Liver (tissue), 9 donors: ENCODE data around the gene SLC22A15. TPM values are rescaled to one million over a fixed set of nuclear protein-coding genes. Genes with fewer than 3 reads are reported as not detected.

Experiments
- DNase-seq: peaks from one replicate; pipeline ENCODE4 v3.0.0-alpha.2; 2017; ENCODE audit warnings: low spot score
- H3K27ac ChIP-seq, 2 donors: one replicate each; pipeline ENCODE4 v1.7.0; 2013; ENCODE audit warnings: inconsistent platforms in 2 of 2, low read length in 2 of 2, control low read depth in 1 of 2, low read depth in 1 of 2, mild to moderate bottlenecking in 1 of 2
- H3K27me3 ChIP-seq, 4 donors: one replicate each; pipeline versions ENCODE4 v1.6.1 to v1.7.0; 2013; ENCODE audit warnings: low read length in 3 of 4, inconsistent platforms in 1 of 4, mild to moderate bottlenecking in 1 of 4, moderate library complexity in 1 of 4; ENCODE audit not compliant: control insufficient read depth in 4 of 4, insufficient read depth in 4 of 4
- H3K36me3 ChIP-seq, 4 donors: one replicate each; pipeline versions ENCODE4 v1.6.1 to v1.7.0; 2013; ENCODE audit warnings: low read length in 3 of 4, mild to moderate bottlenecking in 3 of 4, low read depth in 1 of 4, moderate library complexity in 1 of 4; ENCODE audit not compliant: control insufficient read depth in 4 of 4, insufficient read depth in 3 of 4
- H3K4me1 ChIP-seq, 4 donors: one replicate each; pipeline versions ENCODE4 v1.6.1 to v1.7.0; 2013; ENCODE audit warnings: low read length in 3 of 4, mild to moderate bottlenecking in 3 of 4, moderate library complexity in 1 of 4; ENCODE audit not compliant: control insufficient read depth in 4 of 4, insufficient read depth in 4 of 4
- H3K4me3 ChIP-seq, 3 donors: one replicate each; pipeline versions ENCODE4 v1.6.1 to v1.7.0; 2013; ENCODE audit warnings: low read length in 3 of 3, control low read depth in 1 of 3, low read depth in 1 of 3, mild to moderate bottlenecking in 1 of 3
- H3K9ac ChIP-seq, 2 donors: one replicate each; pipeline ENCODE4 v1.7.0; 2013; ENCODE audit warnings: low read length in 2 of 2, mild to moderate bottlenecking in 2 of 2, moderate library complexity in 2 of 2, control low read depth in 1 of 2, low read depth in 1 of 2
- H3K9me3 ChIP-seq, 4 donors: one replicate each; pipeline versions ENCODE4 v1.6.1 to v1.7.0; 2013; ENCODE audit warnings: low read length in 3 of 4; ENCODE audit not compliant: control insufficient read depth in 4 of 4
- CTCF ChIP-seq: fragments of 150-350 bp; IDR thresholded peaks from 2 replicates; pipeline ENCODE4 v1.5.1; 2017; ENCODE audit warnings: improper control_type of control experiment, low read depth, low read length; ENCODE audit not compliant: missing input control
- EGR1 ChIP-seq, 2 donors: IDR thresholded peaks; 2 replicates each; pipeline ENCODE4 v1.6.1; 2016 to 2018; ENCODE audit warnings: antibody characterized with exemption in 2 of 2, low read depth in 2 of 2
- FOXA1 ChIP-seq: IDR thresholded peaks from 2 replicates; pipeline ENCODE4 v1.6.1; 2016; ENCODE audit warnings: antibody characterized with exemption
- FOXA2 ChIP-seq: IDR thresholded peaks from 2 replicates; pipeline ENCODE4 v1.6.1; 2016; ENCODE audit warnings: antibody characterized with exemption
- GABPA ChIP-seq, 2 donors: IDR thresholded peaks in 1 of 2; conservative IDR thresholded peaks in 1 of 2; 2 replicates each; pipeline ENCODE4 v1.6.1; 2016; ENCODE audit warnings: antibody characterized with exemption in 2 of 2, mild to moderate bottlenecking in 1 of 2, moderate library complexity in 1 of 2
- HNF4A ChIP-seq, 2 donors: conservative IDR thresholded peaks; 2 replicates each; pipeline ENCODE4 v1.6.1; 2016; ENCODE audit warnings: antibody characterized with exemption in 2 of 2, mild to moderate bottlenecking in 2 of 2
- HNF4G ChIP-seq: IDR thresholded peaks from 2 replicates; pipeline ENCODE4 v1.6.1; 2016; ENCODE audit warnings: antibody characterized with exemption
- JUND ChIP-seq, 2 donors: IDR thresholded peaks; 2 replicates each; pipeline ENCODE4 v1.6.1; 2016; ENCODE audit warnings: antibody characterized with exemption in 2 of 2
- NR2F2 ChIP-seq: IDR thresholded peaks from 2 replicates; pipeline ENCODE4 v1.6.1; 2016; ENCODE audit warnings: antibody characterized with exemption
- RAD21 ChIP-seq, 2 donors: IDR thresholded peaks; 2 replicates each; pipeline ENCODE4 v1.6.1; 2016; ENCODE audit warnings: antibody characterized with exemption in 2 of 2, mild to moderate bottlenecking in 2 of 2
- RXRA ChIP-seq, 2 donors: IDR thresholded peaks; 2 replicates each; pipeline ENCODE4 v1.6.1; 2017 to 2018; ENCODE audit warnings: antibody characterized with exemption in 2 of 2, mild to moderate bottlenecking in 1 of 2
- SP1 ChIP-seq: IDR thresholded peaks from 2 replicates; pipeline ENCODE4 v1.6.1; 2018; ENCODE audit warnings: antibody characterized with exemption, mild to moderate bottlenecking
- TAF1 ChIP-seq: conservative IDR thresholded peaks from 2 replicates; pipeline ENCODE4 v1.6.1; 2016; ENCODE audit warnings: antibody characterized with exemption, mild to moderate bottlenecking
- YY1 ChIP-seq: IDR thresholded peaks from 2 replicates; pipeline ENCODE4 v1.6.1; 2016; ENCODE audit warnings: antibody characterized with exemption, mild to moderate bottlenecking
- WGBS: extraction: QIAGEN DNeasy Blood & Tissue Kit; methylation state at CpG from one replicate; pipeline ENCODE4 v1.1.7; 2013; 5-methylcytosine and 5-hydroxymethylcytosine counted together
- polyA plus RNA-seq, 2 donors: library from polyadenylated mRNA; stranded (reverse) in 1 of 2; unstranded in 1 of 2; fragments of 200-250 nt in 1 of 2; fragments of >200 nt in 1 of 2; fragmentation: Nextera tagmentation in 1 of 2; extraction: Ambion mirVana in 1 of 2; gene quantifications; one replicate each; pipeline versions ENCODE4 v1.2.1 to v1.2.3, GENCODE V29; 2013 to 2015
- total RNA-seq, 2 donors: library from RNA; depleted of rRNA; stranded (reverse); fragments of >200 nt; gene quantifications; one replicate each; pipeline ENCODE4 v1.2.3, GENCODE V29; 2014
- TF ChIP-seq, protein P1 (sequence below): IDR thresholded peaks from 2 replicates; pipeline ENCODE4 v1.6.1; 2016; ENCODE audit warnings: antibody characterized with exemption
- TF ChIP-seq, protein P2 (sequence below): IDR thresholded peaks from 2 replicates; pipeline ENCODE4 v1.6.1; 2016; ENCODE audit warnings: antibody characterized with exemption
- donor health status: healthy.
- donor health status: healthy.
- donor health status: healthy.
- donor health status: healthy.
- donor health status: healthy.

Gene SLC22A15
- total and polyA plus RNA-seq, 4 donors = 0.12 to 3.6 (median 0.83) TPM

DNA sequence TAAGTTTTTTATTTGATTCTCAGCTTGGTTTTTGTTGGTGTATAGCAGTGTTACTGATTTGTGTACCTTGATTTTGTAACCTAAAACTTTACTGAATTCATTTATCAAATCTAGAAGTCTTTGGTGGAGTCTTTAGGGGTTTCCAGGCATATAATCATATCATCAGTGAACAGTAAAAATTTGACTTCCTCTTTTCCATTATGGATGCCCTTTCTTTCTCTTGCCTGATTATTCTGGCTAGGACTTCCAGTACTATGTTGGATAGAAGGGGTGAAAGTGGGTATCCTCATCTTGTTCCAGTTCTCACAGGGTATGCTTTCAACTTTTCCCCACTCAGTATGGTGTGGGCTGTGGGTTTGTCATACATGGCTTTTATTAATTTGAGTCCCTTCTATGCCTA, 111.3 kb downstream of the SLC22A15 start (continued):
- TF ChIP-seq CTCF = no peak
- no peak for TF ChIP-seq YY1
- TF ChIP-seq EGR1 (IDR thresholded peaks at IDR 0.05; ENCODE audit: low read depth in 2 of 2) = no peak
- TF ChIP-seq, protein P1, sequence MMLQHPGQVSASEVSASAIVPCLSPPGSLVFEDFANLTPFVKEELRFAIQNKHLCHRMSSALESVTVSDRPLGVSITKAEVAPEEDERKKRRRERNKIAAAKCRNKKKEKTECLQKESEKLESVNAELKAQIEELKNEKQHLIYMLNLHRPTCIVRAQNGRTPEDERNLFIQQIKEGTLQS = no peak
- TF ChIP-seq RXRA (IDR thresholded peaks at IDR 0.05) = no peak
- TF ChIP-seq HNF4G = no peak
- TF ChIP-seq SP1 = no peak

DNA sequence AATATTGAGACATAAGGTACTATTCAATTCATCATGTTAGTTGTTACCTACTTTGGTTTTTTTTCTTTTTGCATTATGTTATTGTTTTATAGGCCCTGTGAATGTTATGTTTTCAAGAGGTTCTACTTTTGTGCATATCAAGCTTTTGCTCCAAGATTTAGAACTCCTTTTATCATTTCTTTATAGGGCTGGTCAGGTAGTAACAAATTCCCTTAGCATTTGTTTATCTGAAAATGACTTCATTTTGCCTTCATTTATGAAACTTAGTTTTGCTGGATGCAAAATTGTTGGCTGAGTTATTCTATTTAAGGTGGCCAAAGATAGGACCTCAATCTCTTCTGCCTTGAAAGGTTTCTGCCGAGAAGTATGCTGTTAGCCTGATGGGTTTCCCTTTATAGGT, 113.6 kb downstream of the SLC22A15 start:
- Histone ChIP-seq H3K27me3 (no peaks in the 10 kb centered on the region), H3K36me3 (no peaks in the 10 kb centered on the region), H3K9ac (no peak overlapping the region), H3K4me3 (no peak overlapping the region), H3K9me3 (peaks cover 2 to 10% (median 3%) of the 10 kb centered on the region in 4 donors), H3K4me1 (no peaks in the 10 kb centered on the region), H3K27ac (no peak overlapping the region)
- TF ChIP-seq RAD21 (IDR thresholded peaks at IDR 0.05) (no peak), FOXA1 (no peak), GABPA (IDR thresholded peaks at IDR 0.05 in 1 of 2, conservative IDR thresholded peaks at IDR 0.05 in 1 of 2) (no peak), EGR1 (IDR thresholded peaks at IDR 0.05; ENCODE audit: low read depth in 2 of 2) (no peak), YY1 (no peak), FOXA2 (no peak), HNF4A (conservative IDR thresholded peaks at IDR 0.05) (no peak), SP1 (no peak), JUND (IDR thresholded peaks at IDR 0.05) (no peak), HNF4G (no peak), NR2F2 (no peak), RXRA (IDR thresholded peaks at IDR 0.05) (no peak), TAF1 (no peak)
- TF ChIP-seq, protein P1 = no peak
- TF ChIP-seq, protein P2, sequence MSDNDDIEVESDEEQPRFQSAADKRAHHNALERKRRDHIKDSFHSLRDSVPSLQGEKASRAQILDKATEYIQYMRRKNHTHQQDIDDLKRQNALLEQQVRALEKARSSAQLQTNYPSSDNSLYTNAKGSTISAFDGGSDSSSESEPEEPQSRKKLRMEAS = no peak
- WGBS = 91% methylated on average over 1 of the region's 1 CpG
- DNase-seq = no peak

DNA sequence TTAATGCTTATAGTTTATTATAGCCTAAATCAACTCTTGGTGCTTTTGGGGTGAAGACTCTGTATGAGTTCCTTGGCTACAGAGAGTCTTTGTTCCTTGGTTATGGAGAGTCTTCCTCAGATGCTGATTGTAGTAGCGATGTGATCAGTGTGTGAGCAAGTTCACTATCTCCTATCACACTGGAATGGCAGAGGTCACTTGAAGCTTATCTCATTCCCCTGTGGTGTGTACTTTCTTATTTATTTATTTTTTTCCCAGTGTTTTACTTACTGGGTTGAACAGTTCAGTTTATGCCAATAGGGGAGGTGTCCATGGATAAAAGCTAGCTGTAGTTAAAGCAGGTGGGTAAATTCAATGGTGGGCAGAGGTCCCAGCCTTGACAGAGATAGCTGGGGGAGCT, 114.8 kb downstream of the SLC22A15 start:
- Histone ChIP-seq H3K4me1 (no peaks in the 10 kb centered on the region), H3K9me3 (peaks cover 2 to 13% (median 3%) of the 10 kb centered on the region in 4 donors), H3K36me3 (no peaks in the 10 kb centered on the region), H3K9ac (no peak overlapping the region), H3K27me3 (no peaks in the 10 kb centered on the region), H3K27ac (no peak overlapping the region), H3K4me3 (no peak overlapping the region)
- WGBS = 60% methylated on average over 1 of the region's 1 CpG
- TF ChIP-seq GABPA (IDR thresholded peaks at IDR 0.05 in 1 of 2, conservative IDR thresholded peaks at IDR 0.05 in 1 of 2) = no peak
- TF ChIP-seq FOXA2 = no peak
- TF ChIP-seq EGR1 (IDR thresholded peaks at IDR 0.05; ENCODE audit: low read depth in 2 of 2) = no peak
- TF ChIP-seq YY1 = no peak
- TF ChIP-seq SP1 = no peak
- TF ChIP-seq RAD21 (IDR thresholded peaks at IDR 0.05) = no peak
- no peak for TF ChIP-seq NR2F2
- TF ChIP-seq FOXA1 = no peak
- TF ChIP-seq RXRA (IDR thresholded peaks at IDR 0.05) = no peak
- TF ChIP-seq, protein P2 = no peak
- TF ChIP-seq JUND (IDR thresholded peaks at IDR 0.05) = no peak
- TF ChIP-seq CTCF = no peak
- TF ChIP-seq, protein P1 = no peak
- DNase-seq = no peak
